IMR-90 (cell line): ENCODE measurements around the gene SCAMP4.

Experiments used
- CHD1 ChIP-seq: IDR thresholded peaks from 2 replicates; pipeline ENCODE4 v1.6.1; 2012; ENCODE audit warnings: low read depth, low read length, improper control_type of control experiment
- CTCF ChIP-seq: conservative IDR thresholded peaks from 2 replicates; pipeline ENCODE4 v1.5.1; 2012; ENCODE audit warnings: mild to moderate bottlenecking, low read depth, low read length, improper control_type of control experiment
- NFE2L2 ChIP-seq: fragments of 150-350 bp; IDR thresholded peaks from 2 replicates; pipeline ENCODE4 v1.6.1; 2016; ENCODE audit warnings: low read depth, mild to moderate bottlenecking, low read length
- POLR2A ChIP-seq: IDR thresholded peaks from 2 replicates; pipeline ENCODE4 v1.6.1; 2012; ENCODE audit warnings: mild to moderate bottlenecking, low read depth, low read length
- RFX5 ChIP-seq: IDR thresholded peaks from 2 replicates; pipeline ENCODE4 v1.8.0; 2012; ENCODE audit warnings: low read depth, mild to moderate bottlenecking, low read length, moderate library complexity
- TF ChIP-seq, protein P1 (sequence below): fragments of 150-350 bp; IDR thresholded peaks from 2 replicates; pipeline ENCODE4 v1.6.1; 2017; ENCODE audit warnings: mild to moderate bottlenecking, antibody characterized with exemption, low read length, low read depth

GRCh38 chr19:1970003-1970805 lies 65.0 kb downstream of the SCAMP4 start:
- TF ChIP-seq CHD1 (no peak), POLR2A (no peak), CTCF (no peak), NFE2L2 (no peak), RFX5 (no peak)
- TF ChIP-seq, protein P1, sequence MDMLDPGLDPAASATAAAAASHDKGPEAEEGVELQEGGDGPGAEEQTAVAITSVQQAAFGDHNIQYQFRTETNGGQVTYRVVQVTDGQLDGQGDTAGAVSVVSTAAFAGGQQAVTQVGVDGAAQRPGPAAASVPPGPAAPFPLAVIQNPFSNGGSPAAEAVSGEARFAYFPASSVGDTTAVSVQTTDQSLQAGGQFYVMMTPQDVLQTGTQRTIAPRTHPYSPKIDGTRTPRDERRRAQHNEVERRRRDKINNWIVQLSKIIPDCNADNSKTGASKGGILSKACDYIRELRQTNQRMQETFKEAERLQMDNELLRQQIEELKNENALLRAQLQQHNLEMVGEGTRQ = no peak
